Measurements from ENCODE around the gene ANKMY1.
"Not testable (repeated sequence)": the region's sequence is repeated elsewhere in the genome, so short reads cannot be mapped to it uniquely, and the experiment has no call there.

Gene ANKMY1

GRCh38 chr2:240524963-240525718, 32.6 kb downstream of the ANKMY1 start:
- no peak overlapping the region for H3K4me3 ChIP-seq (ENCODE audit: control insufficient read depth, low read depth, low read length)
- TF ChIP-seq CTCF (IDR thresholded peaks at IDR 0.05; ENCODE audit: control insufficient read depth, insufficient read depth, low read depth, low read length, missing control alignments): no peak
- no peak for DNase-seq (ENCODE audit: low read depth)

DNA sequence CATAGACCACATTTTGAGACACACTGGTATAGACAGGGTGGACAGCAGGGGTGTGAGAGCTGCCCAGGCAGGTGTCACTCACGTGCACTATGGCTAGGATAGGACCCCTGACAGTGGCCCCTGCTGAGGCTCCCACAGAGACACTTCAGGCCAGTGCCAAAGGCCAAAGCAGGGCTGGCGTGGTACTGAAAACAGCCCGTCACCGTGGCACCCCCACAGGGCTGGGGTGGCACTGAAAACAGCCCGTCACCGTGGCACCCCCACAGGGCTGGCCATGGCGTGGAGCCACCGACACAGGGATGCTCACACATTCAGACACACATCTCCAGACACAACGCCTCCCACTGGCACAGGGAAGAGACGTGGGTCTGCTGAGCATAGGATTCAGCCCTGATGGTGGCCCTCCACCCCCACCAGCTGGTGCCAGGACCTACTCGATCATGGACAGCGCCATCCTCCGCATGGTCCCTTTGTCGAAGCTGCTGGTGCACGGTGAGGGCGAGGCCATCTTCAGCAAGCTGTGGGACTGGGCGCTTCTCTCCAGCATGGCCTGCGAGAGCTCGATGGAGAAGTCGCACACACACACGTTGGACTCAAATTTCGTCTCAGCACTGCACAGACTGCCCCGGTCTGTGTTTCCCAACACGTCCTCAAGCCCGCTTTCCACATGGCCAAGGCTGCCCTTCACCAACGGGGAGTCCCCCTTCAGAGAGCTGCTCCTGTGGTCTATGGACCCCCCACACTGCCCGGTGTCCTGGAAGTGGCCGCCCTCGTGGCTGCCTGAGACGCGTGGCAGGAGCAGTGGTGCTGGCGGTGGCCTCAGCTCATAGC, 34.1 kb downstream of the ANKMY1 start:
- DNase-seq (ENCODE audit: low read depth): no peak
- no peak for TF ChIP-seq CTCF (IDR thresholded peaks at IDR 0.05; ENCODE audit: control insufficient read depth, insufficient read depth, low read depth, low read length, missing control alignments)
- no peak overlapping the region for H3K4me3 ChIP-seq (ENCODE audit: control insufficient read depth, low read depth, low read length)

- no peak for DNase-seq (ENCODE audit: low read depth)
- no peak for TF ChIP-seq CTCF (IDR thresholded peaks at IDR 0.05; ENCODE audit: control insufficient read depth, insufficient read depth, low read depth, low read length, missing control alignments)
- no peak overlapping the region for H3K4me3 ChIP-seq (ENCODE audit: control insufficient read depth, low read depth, low read length)
Observed at GRCh38 chr2:240522406-240522805, 35.4 kb downstream of the ANKMY1 start.

GRCh38 chr2:240521885-240522284, 35.9 kb downstream of the ANKMY1 start:
- not testable (repeated sequence) for DNase-seq (ENCODE audit: low read depth); H3K4me3 ChIP-seq (ENCODE audit: control insufficient read depth, low read depth, low read length)

- TF ChIP-seq CTCF (IDR thresholded peaks at IDR 0.05; ENCODE audit: control insufficient read depth, insufficient read depth, low read depth, low read length, missing control alignments): no peak
- DNase-seq (ENCODE audit: low read depth): no peak
- no peak overlapping the region for H3K4me3 ChIP-seq (ENCODE audit: control insufficient read depth, low read depth, low read length)
Observed at GRCh38 chr2:240520974-240521350, 36.8 kb downstream of the ANKMY1 start.

DNA sequence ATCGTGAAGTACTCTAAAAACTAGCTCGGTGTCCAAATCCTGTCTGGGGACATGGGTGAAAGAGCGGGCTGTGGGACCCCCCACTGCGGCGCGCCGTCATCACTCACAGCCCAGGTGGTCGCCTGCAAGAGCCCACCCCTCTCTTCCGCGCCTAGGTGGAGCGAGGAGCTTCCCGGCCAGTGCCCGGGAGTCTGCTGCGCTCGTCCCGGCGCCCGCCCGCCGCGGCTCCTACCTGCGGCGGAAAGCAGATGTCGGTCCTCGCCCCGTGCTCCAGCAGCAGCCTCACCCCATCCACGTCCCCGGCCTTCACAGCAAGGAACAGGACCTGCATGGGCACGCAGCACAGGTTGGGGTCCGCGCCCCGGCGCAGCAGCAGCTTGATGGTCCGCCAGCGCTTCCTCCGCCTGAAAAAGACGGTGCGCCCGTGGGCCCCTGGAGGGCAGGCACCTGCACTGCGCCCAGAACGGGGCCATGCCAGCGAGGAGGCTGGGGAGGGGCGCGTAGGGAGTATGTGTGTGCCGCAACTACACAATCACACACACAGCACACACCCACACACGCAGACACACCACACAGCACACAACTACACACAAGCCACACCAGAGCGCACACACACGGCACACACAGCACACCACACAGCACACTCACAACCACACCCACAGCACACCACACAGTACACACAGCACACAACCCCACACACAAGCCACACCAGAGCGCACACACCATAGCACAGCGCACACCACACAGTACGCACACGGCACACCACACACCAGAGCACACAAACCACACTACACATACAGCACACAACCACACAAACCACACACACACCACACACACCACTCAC, 37.4 kb downstream of the ANKMY1 start:
- TF ChIP-seq CTCF (IDR thresholded peaks at IDR 0.05; ENCODE audit: control insufficient read depth, insufficient read depth, low read depth, low read length, missing control alignments): no peak
- no peak for DNase-seq (ENCODE audit: low read depth)
- peak overlapping the region; percentile 17 for H3K4me3 ChIP-seq (ENCODE audit: control insufficient read depth, low read depth, low read length)

All from AG09309 (cell line).